NB4 (cell line): ENCODE data around the gene CFL1.

Experiments
- CTCF ChIP-seq: IDR thresholded peaks from one replicate; pipeline ENCODE4 v1.5.1; 2012; ENCODE audit warnings: low read depth, low read length
- POLR2A ChIP-seq: IDR thresholded peaks from 2 replicates; pipeline ENCODE4 v1.6.1; 2011; ENCODE audit warnings: mild to moderate bottlenecking; ENCODE audit not compliant: insufficient read length; ENCODE audit errors: extremely low read depth

- peak; percentile 53 for TF ChIP-seq CTCF
- peak; percentile 10 for TF ChIP-seq POLR2A
Measured at GRCh38 chr11:65891219-65892136, 33.5 kb upstream of the CFL1 start.
